Stimulated activated CD4-positive, alpha-beta T cell treated with anti-CD3 and anti-CD28 coated beads, TNF-alpha, amount 100 ng/mL, for 1 hour (primary cell): ENCODE results near the gene CD44.

Experiments
- DNase-seq, 3 donors: peaks; one replicate each; pipeline ENCODE4 v3.0.0-alpha.2; 2020; ENCODE audit warnings: low read depth in 3 of 3, low spot score in 1 of 3

CD44 gene

DNA sequence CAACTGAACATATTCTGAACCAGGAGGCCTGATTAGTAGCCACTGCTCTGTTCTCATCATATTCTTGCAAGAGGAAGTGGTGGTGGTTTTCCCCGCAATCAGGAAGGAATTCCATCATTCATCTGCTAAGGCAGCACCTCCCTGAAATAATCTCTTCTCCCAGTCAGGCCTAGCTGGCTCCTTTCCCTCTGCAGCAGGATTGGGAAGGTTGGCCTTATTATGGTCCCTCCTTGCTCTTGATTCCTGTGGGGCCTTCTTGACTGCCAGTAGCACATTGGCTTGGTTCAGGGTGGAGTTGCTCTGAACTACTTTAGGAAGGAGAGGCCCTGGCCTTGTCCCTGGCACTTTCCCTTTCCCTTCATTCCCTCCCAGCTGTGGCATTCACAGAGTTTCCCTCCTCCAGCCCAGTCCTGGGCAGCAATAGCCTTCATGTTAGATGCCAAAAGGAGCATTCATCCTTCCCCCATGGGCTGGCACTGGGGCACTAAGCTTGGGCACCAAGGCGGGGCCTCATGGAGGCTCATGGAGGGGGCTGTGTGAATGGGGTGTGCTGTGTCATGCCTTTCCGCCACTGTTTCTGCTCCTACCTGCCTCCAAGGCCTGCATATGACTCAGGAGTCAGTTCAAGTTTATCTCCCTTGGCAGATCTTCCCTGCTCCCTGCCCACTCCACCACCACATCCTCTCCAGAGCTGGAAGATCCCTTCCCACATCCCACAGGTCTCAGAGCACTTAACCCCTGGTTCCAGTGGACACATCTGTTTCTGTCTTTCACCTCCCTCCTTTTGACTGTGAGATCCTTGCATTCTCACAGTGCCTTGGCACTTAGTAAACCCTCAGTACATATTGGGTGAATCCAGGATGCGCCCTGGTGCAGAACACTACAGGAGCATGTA lies 27.6 kb upstream of the CD44 start:
- no peak for DNase-seq

DNA sequence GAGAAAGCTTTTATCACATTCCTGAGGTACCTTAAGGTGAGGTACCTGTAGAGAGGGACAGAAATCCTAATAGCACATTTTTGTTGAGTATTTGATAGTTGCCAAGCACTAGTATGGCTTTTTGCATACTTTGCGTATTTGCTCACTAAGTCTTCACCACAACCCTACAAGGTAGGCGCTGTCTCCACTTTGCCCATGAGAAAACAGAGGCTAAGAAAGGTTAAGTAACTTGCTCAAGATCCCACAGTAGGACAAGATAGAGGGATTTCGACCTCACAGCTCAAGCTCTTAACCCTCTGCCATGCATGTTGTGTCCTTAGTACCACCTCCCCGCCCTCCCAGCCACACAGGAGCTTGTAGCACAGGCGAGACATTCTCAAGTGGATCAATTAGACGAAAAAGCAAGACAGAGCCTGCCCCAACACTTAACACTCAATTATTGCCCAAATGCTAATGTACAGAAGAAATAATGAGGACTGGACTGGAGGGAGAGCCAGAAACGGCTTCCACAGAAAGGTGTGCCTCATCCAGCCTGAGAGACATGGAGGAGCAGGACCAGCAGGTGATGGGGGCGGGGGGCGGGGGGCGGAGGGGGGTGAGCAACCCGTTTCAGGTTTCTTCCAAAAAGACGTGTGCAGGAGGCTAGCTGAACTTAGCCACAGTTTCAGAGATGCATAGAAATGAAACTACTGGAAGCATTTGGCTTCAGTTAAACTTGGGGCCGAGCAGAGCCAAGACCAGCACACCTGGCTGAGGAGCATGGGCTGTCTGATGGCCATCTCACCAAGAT lies 26.7 kb upstream of the CD44 start:
- no peak for DNase-seq

DNA sequence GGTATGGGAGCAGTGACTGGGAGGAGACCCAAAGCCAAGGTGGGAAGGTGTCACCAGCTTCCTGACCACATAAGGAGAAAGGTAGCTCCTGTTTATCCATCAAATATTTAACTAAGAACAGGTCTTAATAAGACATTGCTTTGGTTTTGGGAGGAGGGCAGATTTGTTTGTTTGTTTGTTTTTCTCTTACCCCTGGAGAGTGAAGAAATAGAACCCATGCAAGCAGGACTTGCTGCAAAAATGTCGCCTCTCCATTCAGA lies 26.2 kb upstream of the CD44 start:
- no peak for DNase-seq

- DNase-seq: no peak
Observed at GRCh38 chr11:35114906-35115687, 23.9 kb upstream of the CD44 start.

DNA sequence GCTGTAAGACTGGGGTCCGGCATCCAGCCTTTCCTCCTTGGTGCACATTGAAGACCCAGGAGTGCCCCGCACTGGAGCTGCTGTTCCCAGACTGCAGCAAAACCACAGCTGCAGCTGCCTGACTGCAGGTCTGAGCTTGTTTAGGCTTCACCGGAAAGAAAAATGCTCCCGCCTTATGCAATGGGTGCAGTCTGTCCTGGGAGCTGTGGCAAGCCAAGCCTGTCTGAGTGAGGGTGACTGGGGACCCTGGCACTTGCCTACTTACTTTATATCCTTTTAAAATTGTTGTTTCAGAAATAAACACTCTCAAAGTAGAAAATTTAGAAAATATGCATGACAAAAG lies 23.3 kb upstream of the CD44 start:
- no peak for DNase-seq

- DNase-seq: no peak
Observed at GRCh38 chr11:35116245-35116644, 22.7 kb upstream of the CD44 start.

- no peak for DNase-seq
Observed at GRCh38 chr11:35116762-35117640, 22.0 kb upstream of the CD44 start.

GRCh38 chr11:35118906-35119305 lies 20.1 kb upstream of the CD44 start:
- no peak for DNase-seq

GRCh38 chr11:35121326-35121865 lies 17.6 kb upstream of the CD44 start:
- no peak for DNase-seq

DNA sequence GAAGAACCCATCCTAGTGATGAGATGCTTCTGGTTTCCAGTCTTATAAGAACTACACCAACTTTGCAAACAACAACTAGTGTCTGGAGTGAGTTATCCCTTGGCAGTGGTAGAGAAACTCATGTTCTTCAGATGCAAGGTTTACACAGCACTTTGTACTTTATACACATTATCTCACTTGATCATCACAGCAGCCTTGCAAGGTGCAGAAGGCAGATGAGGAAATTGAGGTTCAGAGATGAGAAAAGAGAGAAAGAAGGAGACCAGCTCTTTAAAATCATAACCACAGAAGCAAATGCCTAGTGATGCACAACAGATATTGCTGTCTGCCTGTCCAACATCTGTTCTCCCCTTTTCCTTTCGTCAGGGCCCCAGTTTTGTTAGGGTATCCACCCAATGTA lies 16.7 kb upstream of the CD44 start:
- DNase-seq: no peak

- DNase-seq: no peak
Observed at GRCh38 chr11:35126000-35126878, 12.7 kb upstream of the CD44 start.

DNA sequence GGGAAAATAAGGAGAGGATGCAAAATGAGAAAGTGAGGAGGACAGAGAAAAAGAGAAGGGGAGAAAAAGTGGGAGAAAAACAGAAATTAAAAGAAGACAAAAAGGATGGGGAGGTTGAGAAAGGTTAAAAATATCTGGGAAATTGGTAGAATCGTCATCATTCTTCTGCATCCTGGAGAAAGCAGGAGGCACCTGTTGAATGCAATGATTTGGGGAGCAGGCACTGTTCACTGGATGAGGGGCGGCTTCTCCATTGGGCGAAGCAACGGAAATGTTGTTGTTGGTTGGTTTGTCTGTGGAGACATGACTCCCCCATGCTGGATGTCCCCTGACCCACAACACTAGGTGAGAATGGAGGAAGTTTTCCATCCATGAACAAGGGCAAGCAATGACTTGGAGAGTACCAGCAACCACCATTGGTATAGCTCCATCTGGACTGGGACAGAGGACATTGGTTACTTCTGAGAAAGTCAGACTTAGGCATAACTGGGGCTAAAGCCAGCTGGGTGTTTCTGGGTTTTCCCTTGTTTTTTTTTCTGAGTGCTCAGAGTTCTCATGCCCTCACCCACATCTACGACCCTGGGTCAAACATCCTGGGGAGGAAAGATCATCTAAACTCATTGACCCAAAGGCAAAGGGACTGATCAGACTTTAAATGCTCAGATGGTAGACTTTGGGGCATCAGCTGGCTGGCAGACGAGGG lies 11.9 kb upstream of the CD44 start:
- no peak for DNase-seq

DNA sequence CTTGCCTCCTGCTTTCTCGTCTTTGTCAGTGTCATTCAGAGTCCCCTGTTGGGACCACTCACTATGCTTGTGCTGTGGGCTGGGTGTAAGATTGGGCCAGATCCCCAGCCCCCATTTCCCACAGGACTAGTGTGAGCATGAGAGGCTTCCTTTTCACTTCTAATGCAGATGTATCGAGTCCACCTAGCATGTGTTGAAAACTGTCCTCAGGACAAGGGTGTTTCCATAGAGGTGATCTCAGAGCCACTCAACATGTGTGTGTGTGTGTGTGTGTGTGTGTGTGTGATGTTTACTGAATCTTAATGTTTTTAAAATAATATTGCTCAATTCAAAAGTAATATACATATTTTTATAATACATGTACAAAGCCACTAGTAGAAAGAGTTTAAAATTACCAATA lies 11.4 kb upstream of the CD44 start:
- no peak for DNase-seq

DNA sequence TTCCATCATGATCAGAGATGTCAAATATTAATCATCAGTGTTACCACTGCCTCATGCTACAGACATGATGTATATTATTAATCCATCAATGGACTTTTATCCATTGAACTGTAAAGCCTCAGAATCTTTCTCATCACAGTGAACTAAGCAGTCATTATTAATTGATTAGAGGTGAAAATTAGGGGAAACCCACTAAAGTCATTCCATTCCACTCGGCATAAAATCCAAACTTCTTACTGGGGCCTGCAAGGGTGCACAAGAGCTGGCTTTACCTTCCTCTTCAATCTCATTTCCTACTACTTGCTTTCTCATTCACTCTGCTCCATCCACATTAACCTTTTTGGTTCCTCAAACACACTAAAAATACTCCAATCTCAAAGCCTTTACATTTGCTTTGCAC lies 7.9 kb upstream of the CD44 start:
- no peak for DNase-seq

GRCh38 chr11:35131886-35132285 lies 7.1 kb upstream of the CD44 start:
- no peak for DNase-seq

DNA sequence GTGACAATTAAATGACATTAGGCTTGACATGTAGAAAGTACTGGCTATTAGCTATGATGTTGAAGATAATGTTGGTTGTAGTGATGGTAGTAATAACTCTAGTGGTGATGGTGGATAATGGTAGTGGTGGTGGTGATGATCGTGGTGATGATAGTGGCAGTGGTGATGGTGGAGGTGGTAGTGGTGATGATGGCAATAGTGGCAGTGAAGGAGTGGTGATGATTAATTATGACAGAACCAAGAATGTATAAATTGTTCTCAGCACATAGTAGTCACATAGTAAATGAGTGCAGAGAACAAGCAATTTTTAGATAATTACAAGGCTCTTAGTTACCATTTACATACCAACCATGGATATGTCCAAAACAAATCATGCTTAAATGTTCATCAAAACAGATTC lies 5.3 kb upstream of the CD44 start:
- no peak for DNase-seq

DNA sequence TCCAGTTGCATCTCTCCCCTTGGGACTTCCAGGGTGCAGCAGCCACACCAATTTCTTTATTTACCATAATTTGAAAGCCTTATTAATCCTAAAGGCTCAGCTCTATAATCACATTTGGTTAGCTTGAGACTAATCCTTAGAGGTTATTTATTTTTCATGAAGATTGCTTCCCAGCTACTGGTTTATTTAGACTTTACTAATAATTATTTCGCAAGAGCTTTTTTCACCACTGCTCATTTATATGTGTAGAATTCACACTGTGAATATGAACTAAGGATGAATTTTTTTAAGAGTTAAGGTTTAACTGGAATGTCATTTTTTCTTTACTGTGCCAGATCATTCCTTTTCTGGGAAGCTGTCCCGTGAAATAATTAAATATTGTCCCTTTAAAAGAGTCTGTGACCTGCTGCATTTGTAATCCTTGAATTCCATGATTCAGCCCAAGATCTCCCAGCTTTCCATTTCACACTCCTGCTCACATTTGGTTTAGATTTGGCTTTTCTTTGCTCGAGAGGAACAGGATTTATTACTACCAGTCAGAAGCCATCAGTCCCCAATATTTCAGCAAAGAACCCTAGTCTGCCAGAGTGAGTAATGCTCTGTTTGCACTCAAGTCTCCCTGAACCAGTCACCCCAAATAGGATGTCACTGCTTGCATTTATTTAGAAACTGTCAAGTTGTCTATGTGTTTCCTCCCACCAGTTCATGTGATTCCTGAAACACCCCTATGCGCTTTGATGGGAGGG lies 4.4 kb upstream of the CD44 start:
- DNase-seq: no peak

DNA sequence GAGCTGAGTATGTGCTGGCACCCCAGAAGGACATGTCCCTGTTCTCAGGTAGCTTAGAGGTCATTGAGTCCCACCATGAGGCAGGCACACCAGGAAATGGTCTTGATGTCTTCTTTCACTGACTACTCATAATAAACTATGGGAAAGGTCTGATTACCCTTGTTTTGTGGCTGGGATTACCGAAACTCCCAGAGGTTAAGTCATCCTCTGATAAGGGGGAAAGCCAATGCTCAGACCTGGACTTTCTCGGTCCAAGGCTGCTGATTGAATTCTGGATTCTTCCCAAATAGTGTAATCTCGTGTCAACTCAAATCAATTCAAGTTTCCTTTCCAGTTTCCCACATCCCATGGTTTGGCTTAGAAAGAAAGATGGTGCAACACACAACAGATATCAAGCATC lies 3.7 kb upstream of the CD44 start:
- DNase-seq: no peak

DNA sequence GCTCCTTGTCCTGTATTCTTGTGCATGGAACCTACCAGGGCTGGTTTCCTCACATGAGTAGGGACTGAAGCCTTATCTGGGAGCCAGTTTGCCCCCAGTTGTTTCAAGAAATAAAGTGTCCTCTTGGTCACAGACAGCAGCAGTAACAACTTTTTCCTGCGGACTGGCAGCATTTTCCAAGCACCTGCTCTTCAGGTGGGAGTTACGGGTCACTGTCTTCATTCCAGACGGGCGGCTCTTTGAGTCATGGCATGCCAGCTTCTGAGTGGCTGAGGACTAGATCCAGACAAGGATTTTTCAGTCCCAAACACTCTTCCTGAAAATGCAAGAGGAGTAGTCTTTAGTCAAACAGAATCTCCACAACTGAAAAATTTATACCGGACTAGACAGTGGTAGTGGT lies 2.7 kb upstream of the CD44 start:
- no peak for DNase-seq
